Activated naive CD4-positive, alpha-beta T cell treated with Interleukin-2 at 50 U/mL for 16 hours (primary cell): ENCODE data around the gene DBX1.
A peak's percentile ranks its signal among the peaks of the same experiment; 100 is the strongest.

ENCODE experiments used
- DNase-seq: peaks from one replicate; pipeline ENCODE4 v3.0.0-alpha.2; 2020

DBX1 gene

DNA sequence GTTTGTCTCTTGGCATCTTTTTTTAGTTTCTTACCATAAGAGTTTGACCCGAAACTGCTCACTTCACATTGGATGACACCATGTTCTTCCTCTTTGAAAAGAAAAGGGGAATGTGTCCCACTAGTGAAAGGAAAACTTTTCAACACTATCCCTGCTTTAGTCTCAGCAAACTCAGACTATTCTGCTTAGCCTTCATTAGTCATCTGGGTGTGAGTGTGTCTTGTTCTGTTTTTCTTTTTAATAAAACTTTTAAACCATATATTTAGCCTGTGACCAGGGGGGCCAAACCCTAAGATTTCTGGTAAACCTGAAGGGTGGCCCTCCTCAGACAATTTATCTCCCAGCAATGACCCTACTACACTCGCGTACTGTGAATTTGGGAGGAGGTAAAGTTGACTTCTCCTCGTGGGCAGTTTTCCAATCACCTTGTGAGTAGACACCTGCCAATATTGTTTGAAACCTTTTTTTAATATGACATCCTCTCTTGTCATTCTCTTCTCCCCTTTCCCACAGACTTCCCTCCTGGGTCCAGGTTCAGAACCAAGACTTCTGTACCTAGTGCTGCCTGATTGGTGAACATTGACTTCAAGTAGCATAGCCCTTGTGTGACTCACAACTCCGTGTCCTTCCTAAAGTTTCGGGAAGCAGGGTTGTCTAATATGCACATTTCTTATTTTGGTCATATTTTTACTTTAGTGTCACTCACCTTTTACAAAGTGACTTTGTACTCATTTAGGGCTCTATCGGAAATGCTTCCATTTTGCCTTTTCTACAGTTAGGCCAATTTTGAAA is 39.9 kb downstream of the DBX1 start:
- DNase-seq, result no peak

DNA sequence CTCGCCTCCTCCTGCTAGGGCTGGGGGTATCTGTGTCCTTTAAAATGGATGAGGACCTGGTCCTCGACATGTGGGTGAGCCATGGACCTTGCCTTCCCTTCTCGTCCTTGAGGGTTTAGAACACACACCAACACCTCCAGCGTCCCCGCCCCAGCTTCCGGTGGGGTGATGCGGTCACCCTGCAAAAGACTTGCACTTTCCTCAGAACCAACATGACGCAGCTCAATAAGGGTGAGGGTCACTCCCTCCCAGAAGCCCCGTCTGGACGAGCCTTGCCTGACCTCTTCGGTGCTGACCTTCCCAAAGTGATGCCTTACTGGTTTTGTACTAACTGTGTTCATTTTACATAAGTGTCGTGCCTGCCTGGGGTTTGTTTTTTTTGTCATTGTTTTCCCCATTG is 41.0 kb downstream of the DBX1 start:
- no peak for DNase-seq

DNA sequence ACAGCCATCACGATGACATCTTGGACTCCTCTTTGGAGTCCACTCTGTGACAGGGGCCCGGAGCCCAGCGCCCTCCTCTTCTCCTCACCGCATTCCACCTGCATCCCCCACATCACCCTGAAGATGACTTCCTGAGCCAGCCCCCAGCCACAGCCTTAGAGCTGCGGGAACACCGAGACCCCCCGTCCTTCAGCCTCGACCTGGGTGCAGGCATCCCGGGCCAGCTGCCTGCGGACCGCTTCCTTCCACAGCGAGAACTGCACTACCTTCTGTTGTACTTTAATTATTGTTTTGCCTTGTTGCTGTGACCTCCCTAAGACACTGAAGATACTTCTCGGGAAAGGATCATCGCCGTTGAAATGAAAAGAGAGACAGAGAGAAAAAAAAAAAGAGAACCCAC is 42.1 kb downstream of the DBX1 start:
- no peak for DNase-seq

DNA sequence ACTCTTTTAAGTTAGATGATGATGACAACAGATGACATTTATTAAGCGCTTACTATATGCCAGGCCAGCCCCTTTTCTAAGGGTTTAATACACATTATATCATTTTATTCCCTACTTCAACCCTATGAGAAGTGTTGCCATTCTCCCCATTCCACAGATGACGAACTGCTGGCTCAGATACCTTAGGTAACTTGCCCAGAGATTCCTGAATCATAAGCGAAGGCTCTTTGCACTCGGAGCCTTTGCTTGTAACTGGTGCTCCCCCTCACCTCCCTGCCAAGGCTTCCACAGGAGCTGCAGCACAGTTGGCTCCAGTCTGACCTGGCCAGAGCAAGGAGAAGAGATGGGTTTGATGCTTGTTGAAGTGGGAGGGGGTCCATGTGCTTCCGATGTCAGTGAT is 43.0 kb downstream of the DBX1 start:
- no peak for DNase-seq

DNA sequence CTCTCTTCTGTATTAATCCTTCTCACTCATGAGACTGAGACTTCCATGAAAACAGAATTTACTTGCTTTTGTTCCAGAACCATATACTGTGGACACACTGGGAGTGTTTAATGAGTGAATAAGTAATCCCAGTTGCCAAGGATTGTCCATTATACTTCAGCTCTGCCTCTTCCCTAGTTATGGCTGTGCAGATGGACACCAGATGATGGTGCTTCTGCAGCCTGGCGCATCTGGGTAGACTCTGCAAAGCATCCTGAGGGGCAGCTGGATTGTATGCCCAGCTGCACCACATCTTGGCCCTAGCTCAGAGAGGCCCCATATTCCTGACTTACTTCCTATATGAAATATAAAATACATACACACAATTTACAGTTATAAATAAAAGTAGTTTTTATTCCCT is 43.5 kb downstream of the DBX1 start:
- DNase-seq, result no peak

DNA sequence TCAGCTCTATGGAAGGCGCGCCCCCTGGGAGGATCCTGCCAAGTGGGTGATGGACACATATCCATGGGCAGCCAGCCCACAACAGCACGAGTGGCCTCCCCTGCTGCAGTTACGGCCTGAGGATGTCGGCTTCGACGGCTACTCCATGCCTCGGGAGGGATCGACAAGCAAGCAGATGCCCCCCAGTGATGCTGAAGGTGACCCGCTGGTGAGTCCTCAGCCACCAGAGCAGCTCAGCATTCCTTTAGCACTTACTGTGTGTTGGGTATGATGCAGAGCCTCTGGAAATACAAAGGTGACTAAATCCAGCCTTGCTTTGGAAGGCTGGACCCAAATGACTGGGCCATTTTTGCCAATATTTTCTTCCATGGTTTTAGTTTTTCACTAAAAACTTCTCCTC is 45.7 kb downstream of the DBX1 start:
- DNase-seq, result no peak

DNA sequence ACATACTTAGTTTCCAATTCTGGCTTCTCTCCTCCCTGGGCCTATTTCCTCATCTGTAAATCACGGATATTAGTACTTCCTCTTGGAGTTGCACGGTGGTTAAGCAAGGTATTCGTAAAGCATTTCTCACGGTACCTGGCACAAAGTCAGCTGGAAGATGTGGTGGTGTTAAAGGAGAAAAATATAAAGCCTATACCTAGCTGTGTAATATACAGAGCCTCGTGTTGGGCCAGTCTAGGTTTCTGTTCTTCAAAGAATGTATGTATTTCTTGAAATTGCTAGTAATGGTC is 47.2 kb downstream of the DBX1 start:
- DNase-seq, result no peak

DNA sequence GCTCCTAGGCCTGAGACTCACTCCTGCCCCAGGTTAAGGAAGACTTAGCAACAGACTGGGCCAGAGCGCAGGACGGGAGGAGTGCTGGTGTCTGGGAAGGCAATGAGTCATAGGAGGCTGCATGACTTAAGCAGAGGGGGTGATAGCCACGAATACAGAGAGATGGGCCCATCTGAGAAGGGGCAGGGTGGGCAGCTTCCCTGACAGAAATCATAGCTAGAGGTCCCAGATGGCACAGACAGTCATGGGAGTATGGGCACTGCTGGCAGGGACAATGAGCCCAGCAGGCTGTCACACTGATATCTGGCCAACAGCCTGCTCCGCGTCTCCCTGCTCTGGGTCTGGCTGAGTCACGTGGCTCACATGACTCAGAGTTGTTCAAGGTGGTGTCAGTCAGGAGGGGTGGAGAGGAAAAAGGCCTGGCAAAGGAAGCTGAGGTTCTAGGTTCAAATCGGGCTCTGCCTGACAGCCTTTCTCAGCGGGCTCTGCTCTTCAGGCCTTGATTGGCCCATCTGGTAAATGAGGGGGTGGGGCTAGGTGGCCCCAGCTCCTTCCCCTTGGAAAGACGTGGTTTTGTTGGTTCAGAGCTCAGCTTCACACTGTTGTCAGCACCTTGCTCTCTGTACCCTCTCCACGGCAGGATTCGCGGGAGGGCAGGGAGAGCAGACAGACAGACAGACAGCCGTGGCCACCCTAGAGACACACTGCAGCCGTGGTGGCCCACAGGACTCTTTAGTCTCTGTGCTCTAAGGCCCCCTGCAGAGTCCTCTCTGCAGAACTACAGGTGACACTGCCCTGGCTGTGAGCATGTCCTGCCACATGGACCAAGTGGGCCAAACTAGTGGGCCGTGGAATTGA is 47.8 kb downstream of the DBX1 start:
- DNase-seq, result no peak

DNA sequence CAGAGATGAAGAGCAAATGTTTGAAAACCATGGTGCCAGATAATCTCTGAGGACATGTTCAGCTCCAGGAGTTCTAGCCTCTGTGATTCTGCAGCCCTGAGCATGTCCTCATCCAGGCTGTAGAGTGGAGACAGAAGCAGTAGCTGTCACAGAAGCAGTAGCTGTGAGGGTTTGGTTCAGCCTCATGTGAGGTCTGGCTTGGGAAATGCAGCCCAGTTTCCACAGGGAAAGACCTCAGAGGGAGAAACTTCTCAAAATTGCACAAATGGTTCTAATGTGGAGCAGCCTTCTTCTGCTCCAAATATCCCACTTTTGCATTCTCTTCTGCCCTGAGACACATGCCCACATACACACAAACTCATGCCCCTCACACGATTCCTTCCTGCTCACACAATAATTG is 48.4 kb downstream of the DBX1 start:
- DNase-seq, result no peak

DNA sequence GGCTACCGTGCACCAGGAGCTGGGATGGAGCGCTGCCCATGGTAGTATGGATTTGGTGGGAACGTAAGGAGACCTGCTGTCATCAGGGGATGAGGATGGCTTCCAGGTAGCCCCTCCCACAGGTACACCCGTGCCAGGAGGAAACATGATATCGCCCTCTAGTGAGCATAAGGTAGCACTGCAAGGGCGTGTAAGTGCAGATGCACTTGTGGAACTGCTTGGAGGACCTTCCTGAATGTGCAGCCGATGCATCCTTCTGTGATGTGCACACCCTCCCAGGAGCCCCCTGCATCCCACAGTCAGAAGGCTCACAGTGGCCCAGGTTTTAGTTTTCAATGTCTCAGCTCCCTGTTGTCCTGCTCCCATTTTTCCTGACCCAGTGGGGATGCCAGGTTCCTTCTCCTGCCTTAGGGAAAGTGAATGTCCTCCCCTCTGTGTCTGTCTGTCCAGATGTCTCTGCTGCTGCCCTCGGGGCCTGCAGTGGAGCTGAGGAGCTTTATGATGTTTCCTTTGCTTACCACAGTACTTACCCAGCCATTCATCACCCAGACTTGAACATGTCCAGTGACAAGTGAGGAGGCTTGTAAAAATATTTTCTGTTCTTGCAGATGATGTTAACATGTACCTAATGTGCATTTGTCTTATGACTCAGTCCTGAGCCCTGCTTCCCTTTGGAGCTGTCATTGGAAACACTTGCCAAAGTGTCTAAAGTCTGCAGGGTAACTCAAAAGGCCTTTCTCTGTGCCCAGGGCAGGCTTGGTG is 49.2 kb downstream of the DBX1 start:
- DNase-seq, result peak; percentile 34

DNA sequence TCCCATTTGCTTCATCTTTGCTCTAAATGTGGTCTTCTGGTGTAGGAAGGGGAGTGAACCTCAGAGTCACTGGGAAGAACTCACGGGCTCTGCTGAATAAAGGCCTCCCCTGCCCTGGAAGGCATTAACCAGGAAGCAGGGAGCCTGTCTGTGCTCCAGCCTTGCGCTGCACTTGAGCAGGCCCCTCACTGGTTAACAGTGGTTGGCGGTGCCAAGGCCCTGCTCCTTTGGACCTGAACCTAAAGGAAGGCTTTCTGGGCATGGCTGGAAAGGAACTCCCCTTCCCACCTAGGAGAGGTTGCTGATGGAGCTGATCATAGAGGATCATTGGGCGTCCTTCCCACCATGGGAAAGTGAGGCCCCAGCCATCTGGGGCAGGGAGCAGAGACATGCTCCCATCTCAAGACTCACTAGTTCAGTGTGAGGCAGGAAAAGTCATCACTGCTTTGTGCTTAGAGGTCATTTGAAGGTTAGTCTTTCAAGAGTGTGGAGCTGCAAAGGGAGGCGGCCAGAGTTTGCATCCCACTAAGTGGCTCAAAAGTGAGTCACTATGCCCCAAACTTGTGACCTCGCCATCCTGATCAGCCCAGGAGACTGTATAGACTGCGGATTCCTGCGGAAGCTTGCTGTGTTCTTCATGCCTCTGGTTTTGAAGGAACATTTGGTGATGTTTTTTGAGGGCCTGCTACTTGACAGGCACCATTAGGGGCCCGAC is 50.4 kb downstream of the DBX1 start:
- no peak for DNase-seq
